K562 (cell line): Measurements from ENCODE around the gene OCA2. TPM values are rescaled to one million over a fixed set of nuclear protein-coding genes. Genes with fewer than 3 reads are reported as not detected.

ENCODE experiments used
- CHD7 ChIP-seq: fragments of 200-600 bp; sonication (generic); IDR thresholded peaks from one replicate; pipeline ENCODE4 v1.6.1; 2012; ENCODE audit warnings: mild to moderate bottlenecking, low read depth, low read length, inconsistent platforms
- polyA plus RNA-seq, 8 experiments: library from polyadenylated mRNA; depleted of rRNA in 4 of 8; stranded (reverse) in 5 of 8; unstranded in 3 of 8; fragments of >200 nt; fragmentation: Nextera tagmentation in 2 of 8; fragmentation: Illumina TruSeq in 1 of 8; extraction: Ambion mirVana in 2 of 8; extraction: Trizol in 1 of 8; gene quantifications; 2 replicates each; pipeline versions ENCODE4 v1.2.1 to v1.2.3, GENCODE V29; 2011 to 2014; ENCODE audit warnings: inconsistent platforms in 1 of 8, missing spikeins in 1 of 8
- total RNA-seq, 7 experiments: library from RNA; depleted of rRNA in 6 of 7; stranded (reverse); fragments of >200 nt in 6 of 7; fragmentation: Illumina TruSeq in 2 of 7; extraction: Trizol in 2 of 7; gene quantifications; 2 replicates each; pipeline versions ENCODE4 v1.2.1 to v1.2.3, GENCODE V29; 2011 to 2021; ENCODE audit warnings: low replicate concordance in 1 of 7

Gene OCA2
- total and polyA plus RNA-seq, 9 of the 15 experiments (the other 6 are each of a cell fraction or from before 2014, with no cell fraction given): 0.07 to 0.59 (median 0.17) TPM; not detected in 1

GRCh38 chr15:28133281-28133680 lies 34.2 kb upstream of the OCA2 start (continued):
- no peak for TF ChIP-seq CHD7
